HFFc6 (cell line): ENCODE results near the gene GBX2. TPM values are rescaled to one million over a fixed set of nuclear protein-coding genes. Genes with fewer than 3 reads are reported as not detected.

Source experiments
- DNase-seq: peaks from one replicate; pipeline ENCODE4 v3.0.0-alpha.2; 2018
- H3K27ac Mint-ChIP-seq: 2 replicates; pipeline ENCODE4 v1.8.0; 2020; ENCODE audit warnings: mild to moderate bottlenecking, mixed read lengths
- H3K27me3 Mint-ChIP-seq: 2 replicates; pipeline ENCODE4 v1.8.0; 2021; ENCODE audit warnings: mild to moderate bottlenecking, moderate library complexity, mixed read lengths; ENCODE audit not compliant: insufficient read depth
- H3K36me3 Mint-ChIP-seq: 2 replicates; pipeline ENCODE4 v1.8.0; 2021; ENCODE audit warnings: low read depth, mixed read lengths
- H3K4me1 Mint-ChIP-seq: 2 replicates; pipeline ENCODE4 v1.8.0; 2020; ENCODE audit warnings: low read depth, mixed read lengths
- H3K4me3 Mint-ChIP-seq: 2 replicates; pipeline ENCODE4 v1.8.0; 2020; ENCODE audit warnings: mild to moderate bottlenecking, moderate library complexity, mixed read lengths
- H3K9me3 Mint-ChIP-seq: 2 replicates; pipeline ENCODE4 v1.8.0; 2020; ENCODE audit warnings: mild to moderate bottlenecking, mixed read lengths
- CTCF ChIP-seq: fragments of 200-600 bp; sonication (generic); IDR thresholded peaks from 2 replicates; pipeline ENCODE4 v1.5.0; 2021; ENCODE audit warnings: antibody characterized with exemption, mild to moderate bottlenecking
- total RNA-seq, 6 experiments: library from RNA; stranded (reverse); fragmentation: NEBNext Ultra II Directional; extraction: Animal tissue kit (Norgen Biotek cat#: 25700); gene quantifications; 2 replicates in 1 of 6; 3 replicates in 5 of 6; pipeline ENCODE4 v1.2.3, GENCODE V29; 2021

The GBX2 gene
- total RNA-seq, 6 experiments from 2014 or later: not detected

DNA sequence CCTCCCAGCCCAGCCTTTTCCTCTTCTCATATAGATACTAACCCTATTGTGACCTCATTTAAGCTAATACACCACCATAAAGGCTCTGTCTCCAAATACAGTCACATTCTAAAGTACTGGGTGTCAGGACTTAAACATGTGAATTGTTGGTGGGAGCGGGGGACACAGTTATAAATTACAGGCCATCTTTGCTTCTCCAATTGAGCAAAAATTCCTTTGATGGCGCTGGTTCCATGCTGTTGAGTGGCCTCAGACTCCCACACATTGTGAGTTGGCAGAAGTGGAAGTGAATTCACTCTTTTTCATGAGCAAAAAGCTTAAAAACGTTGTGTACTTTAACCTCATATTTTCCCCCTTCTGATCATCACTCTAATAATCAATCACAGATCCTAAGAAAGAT, 46.0 kb downstream of the GBX2 start:
- Mint-ChIP-seq H3K9me3 (no peaks in the 10 kb centered on the region; the same call in 1 of the 2 replicates), H3K27ac (no peak overlapping the region), H3K27me3 (no peaks in the 10 kb centered on the region; the same call in 1 of the 2 replicates)

DNA sequence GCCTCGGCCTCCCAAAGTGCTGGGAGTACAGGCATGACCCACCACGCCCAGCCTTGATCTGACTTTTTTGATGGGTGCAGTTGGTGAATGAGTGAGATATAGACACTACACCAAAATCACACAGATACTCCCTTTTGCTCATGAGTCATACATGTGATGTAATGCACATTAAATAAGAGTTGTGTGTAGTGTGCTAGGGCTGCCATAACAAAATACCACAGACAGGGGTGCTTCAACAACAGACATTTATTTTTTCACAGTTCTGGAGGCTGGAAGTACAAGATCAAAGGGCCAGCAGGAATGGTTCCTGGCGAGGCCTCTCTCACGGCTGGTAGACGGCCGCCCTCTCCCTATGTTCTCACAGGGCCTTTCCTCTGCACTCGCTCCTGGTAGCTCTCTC, 46.6 kb downstream of the GBX2 start:
- no peaks in the 10 kb centered on the region for H3K4me1 Mint-ChIP-seq
- H3K4me3 Mint-ChIP-seq: no peak overlapping the region
- H3K36me3 Mint-ChIP-seq: peaks cover 15% of the 10 kb centered on the region; the same call in 1 of the 2 replicates
- no peak for TF ChIP-seq CTCF
- H3K27me3 Mint-ChIP-seq: no peaks in the 10 kb centered on the region; the same call in 1 of the 2 replicates
- no peaks in the 10 kb centered on the region; the same call in 1 of the 2 replicates for H3K9me3 Mint-ChIP-seq
- no peak for DNase-seq
- H3K27ac Mint-ChIP-seq: no peak overlapping the region

More for the DNA sequence above, 46.0 kb downstream of the GBX2 start:
- Mint-ChIP-seq H3K4me1 (no peaks in the 10 kb centered on the region), H3K36me3 (peaks cover 15% of the 10 kb centered on the region; the same call in 1 of the 2 replicates), H3K4me3 (no peak overlapping the region)
- DNase-seq: no peak
- TF ChIP-seq CTCF: no peak

DNA sequence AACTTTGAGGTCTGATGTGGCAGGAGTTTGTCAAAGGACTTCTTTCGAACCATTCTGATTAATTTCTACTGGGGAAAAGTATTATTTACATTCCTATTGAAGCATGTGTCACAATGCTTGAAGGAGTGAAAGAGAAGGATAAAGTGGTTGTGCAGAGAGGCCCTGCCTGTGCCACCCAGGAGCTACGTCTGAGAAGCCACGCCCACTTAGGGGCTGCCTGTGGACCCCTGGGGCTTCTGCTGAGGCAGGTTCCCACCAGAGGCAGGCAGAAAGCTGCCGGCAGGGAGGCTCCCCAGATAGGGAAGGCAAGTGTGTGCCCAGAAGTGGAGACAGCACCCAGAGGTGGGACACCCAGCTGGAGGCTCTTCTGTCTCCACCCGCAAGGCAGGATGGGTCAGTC, 47.4 kb downstream of the GBX2 start:
- TF ChIP-seq CTCF: no peak
- no peak overlapping the region for H3K4me3 Mint-ChIP-seq
- peaks cover 15% of the 10 kb centered on the region; the same call in 1 of the 2 replicates for H3K36me3 Mint-ChIP-seq
- DNase-seq: no peak
- no peaks in the 10 kb centered on the region; the same call in 1 of the 2 replicates for H3K27me3 Mint-ChIP-seq
- no peaks in the 10 kb centered on the region; the same call in 1 of the 2 replicates for H3K9me3 Mint-ChIP-seq
- H3K27ac Mint-ChIP-seq: no peak overlapping the region
- no peaks in the 10 kb centered on the region for H3K4me1 Mint-ChIP-seq

GRCh38 chr2:236120141-236120601, 48.0 kb downstream of the GBX2 start:
- H3K27me3 Mint-ChIP-seq: no peaks in the 10 kb centered on the region; the same call in 1 of the 2 replicates
- H3K27ac Mint-ChIP-seq: no peak overlapping the region
- peaks cover 11% of the 10 kb centered on the region; the same call in 1 of the 2 replicates for H3K36me3 Mint-ChIP-seq
- H3K9me3 Mint-ChIP-seq: no peaks in the 10 kb centered on the region; the same call in 1 of the 2 replicates
- no peak overlapping the region for H3K4me3 Mint-ChIP-seq
- TF ChIP-seq CTCF: no peak
- no peak for DNase-seq
- H3K4me1 Mint-ChIP-seq: no peaks in the 10 kb centered on the region

DNA sequence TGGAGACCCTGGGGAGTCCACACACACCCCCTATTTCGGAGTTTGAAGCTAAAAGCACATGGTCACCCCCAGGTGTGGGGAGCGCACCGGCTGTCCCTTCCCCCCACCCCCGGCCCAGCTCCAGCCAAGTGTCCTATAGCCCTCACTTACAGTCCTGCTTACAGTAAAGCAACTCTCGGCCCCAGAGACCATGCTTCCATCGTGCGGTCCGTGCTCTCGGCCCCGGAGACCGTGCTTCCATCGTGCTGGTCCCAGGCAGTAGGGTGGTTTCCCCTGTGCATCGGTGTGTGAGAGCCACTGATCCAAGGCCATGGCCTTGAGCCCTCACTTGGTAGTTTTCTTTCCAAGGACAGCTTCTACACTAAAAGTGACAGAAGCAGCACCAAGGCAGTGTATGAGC, 48.7 kb downstream of the GBX2 start:
- H3K36me3 Mint-ChIP-seq: peaks cover 6% of the 10 kb centered on the region; the same call in 1 of the 2 replicates
- no peaks in the 10 kb centered on the region; the same call in 1 of the 2 replicates for H3K9me3 Mint-ChIP-seq
- H3K27me3 Mint-ChIP-seq: no peaks in the 10 kb centered on the region; the same call in 1 of the 2 replicates
- no peak for TF ChIP-seq CTCF
- DNase-seq: no peak
- H3K27ac Mint-ChIP-seq: no peak overlapping the region
- no peaks in the 10 kb centered on the region for H3K4me1 Mint-ChIP-seq
- H3K4me3 Mint-ChIP-seq: no peak overlapping the region
